Heart left ventricle (tissue), 13 donors: ENCODE data around the gene SAXO1.

Experiments used
- CTCF ChIP-seq, 12 donors: fragments of 200-600 bp; sonication (generic) in 4 of 12; IDR thresholded peaks; one replicate each; pipeline versions ENCODE4 v1.5.0 to v1.8.0; 2018 to 2022; ENCODE audit warnings: antibody characterized with exemption in 12 of 12, mild to moderate bottlenecking in 5 of 12
- POLR2A ChIP-seq, 2 donors: fragments of 450-650 bp; IDR thresholded peaks; one replicate each; pipeline ENCODE4 v1.6.1; 2017; ENCODE audit warnings: antibody characterized with exemption in 2 of 2, mild to moderate bottlenecking in 2 of 2, moderate library complexity in 2 of 2
- donor health status: ischemic (EF 13 %, LVEDD 7.1; RV severe dilation, severe dysfunction).
- donor health status: DM: no; HTN: yes; CAD: no.
- donor health status: DM: no; HTN: no; CAD: no.
- donor health status: ischemic (EF 25% LVEDD 6.9; RV normal size, moderate dysfunction).
- donor health status: ischemic (EF 25% LVEDD 5.7; RV mildly dilated, moderate dysfunction).
- donor health status: ischemic (EF 35%, LVEDD 5.7; RV mildly dilated, moderate dysfunction).
- donor health status: nonischemic (EF 11% LVEDD 7.7; RV severe dilation, severe dysfunction).
- donor health status: DM: yes; HTN: yes; CAD: no.
- donor health status: PGD.
- donor health status: ischemic (EF 29% LVEDD 5.4; RV normal size, mild dysfunction).
- donor health status: nonischemic (EF 23%, LVEDD 6.1; RV moderate dilation, normal function).

GRCh38 chr9:19000133-19000532 lies 32.9 kb downstream of the SAXO1 start:
- TF ChIP-seq POLR2A (IDR thresholded peaks at IDR 0.05), result no peak
- no peak for TF ChIP-seq CTCF (IDR thresholded peaks at IDR 0.05)
